NCI-H2227 treated with DMSO at 0.1 percent for 48 hours (cell line): Measurements from ENCODE around the gene MAP4K1.

Experiments used
- DNase-seq: peaks from one replicate; lab custom pipeline; 2025; lab: John Stamatoyannopoulos, UW

The MAP4K1 gene

DNA sequence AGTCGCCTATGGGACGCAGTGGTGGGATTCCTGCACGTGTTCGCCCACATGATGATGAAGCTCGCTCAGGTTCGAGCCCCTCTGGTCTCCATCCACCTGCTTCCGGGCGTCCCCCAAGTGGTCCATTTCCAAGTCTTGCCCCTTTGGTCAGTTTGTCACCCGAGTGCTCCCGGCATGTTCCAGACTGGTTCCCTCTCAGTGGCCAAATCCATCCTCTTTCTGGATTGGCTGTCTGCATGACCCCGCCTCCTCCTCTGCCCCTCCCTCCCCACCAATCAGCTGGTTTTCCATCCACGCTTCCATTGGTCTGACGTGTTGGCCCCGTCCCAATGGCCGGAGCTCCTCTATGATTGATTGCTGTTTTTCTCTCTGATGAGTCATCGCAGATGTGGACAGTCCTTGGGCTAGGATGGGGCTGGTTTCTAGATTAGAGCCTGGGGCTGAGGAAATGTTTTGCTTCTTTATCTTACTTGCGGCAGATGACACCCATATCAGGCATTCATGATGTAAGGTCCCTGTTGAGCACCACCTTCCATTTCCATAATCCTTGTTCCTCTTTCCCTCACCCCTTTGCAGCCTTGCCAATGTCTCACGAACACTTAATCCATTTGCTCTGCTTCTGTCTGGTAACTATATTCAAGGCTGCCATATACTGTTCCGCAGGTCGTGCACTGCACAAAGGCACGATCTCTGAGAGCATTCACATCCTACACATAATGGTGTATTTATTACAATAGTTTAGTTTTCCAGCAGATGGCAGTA lies 73.8 kb downstream of the MAP4K1 start:
- DNase-seq: peak; percentile 100

DNA sequence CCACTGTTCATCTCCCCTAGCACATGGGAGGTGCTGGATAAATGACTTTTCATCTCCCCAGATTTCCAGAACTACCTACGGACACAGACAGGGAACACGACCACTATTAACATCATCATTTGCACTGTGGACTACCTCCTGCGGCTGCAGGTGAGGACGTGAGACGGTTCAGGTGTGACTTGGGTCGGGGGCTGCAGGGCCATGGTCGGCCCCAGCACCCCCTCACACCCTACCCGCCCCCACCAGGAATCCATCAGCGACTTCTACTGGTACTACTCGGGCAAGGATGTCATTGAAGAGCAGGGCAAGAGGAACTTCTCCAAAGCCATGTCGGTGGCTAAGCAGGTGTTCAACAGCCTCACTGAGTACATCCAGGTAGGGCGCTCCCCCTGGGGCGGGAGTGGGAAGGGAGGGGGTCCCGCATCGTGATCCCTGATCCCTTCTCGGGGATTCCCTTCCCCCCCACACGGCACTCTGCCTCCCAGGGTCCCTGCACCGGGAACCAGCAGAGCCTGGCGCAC lies 74.4 kb downstream of the MAP4K1 start:
- DNase-seq: no peak

DNA sequence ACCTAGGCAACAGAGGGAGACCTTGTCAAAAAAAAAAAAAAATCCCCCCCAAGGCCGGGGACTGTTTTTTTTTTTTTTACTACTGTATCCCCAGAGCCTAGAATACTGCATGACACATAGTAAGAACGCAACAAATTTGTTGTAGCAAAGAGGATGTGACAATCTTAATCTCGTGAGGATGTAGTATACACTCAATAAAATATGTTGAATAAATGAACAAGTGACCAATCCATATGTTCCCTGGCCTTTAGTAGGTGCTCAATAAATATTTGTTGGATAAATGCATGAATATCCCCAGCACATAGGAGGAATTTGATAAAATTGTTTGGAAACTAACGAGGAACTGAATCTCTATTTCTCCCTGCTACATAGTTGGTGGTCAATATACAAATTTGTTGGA lies 75.7 kb downstream of the MAP4K1 start:
- DNase-seq: no peak

GRCh38 chr19:38539751-38540150 lies 78.0 kb downstream of the MAP4K1 start:
- no peak for DNase-seq

GRCh38 chr19:38538793-38539528 lies 78.8 kb downstream of the MAP4K1 start:
- DNase-seq: no peak

- no peak for DNase-seq
Observed at GRCh38 chr19:38538386-38538785, 79.4 kb downstream of the MAP4K1 start.
